Neutrophil (primary cell): ENCODE data around the gene PDE2A.

ENCODE experiments used
- H3K27ac ChIP-seq: fragments of 200-600 bp; sonication (generic); 2 replicates; pipeline ENCODE4 v1.5.1; 2016; ENCODE audit warnings: mild to moderate bottlenecking, moderate library complexity
- H3K27me3 ChIP-seq: fragments of 200-600 bp; sonication (generic); 2 replicates; pipeline ENCODE4 v1.6.0; 2016; ENCODE audit warnings: mild to moderate bottlenecking
- H3K36me3 ChIP-seq: fragments of 200-600 bp; sonication (generic); 2 replicates; pipeline ENCODE4 v1.5.1; 2017
- H3K4me1 ChIP-seq, 2 experiments: fragments of 200-600 bp in 1 of 2; sonication (generic) in 1 of 2; 1 replicate in 1 of 2; 2 replicates in 1 of 2; pipeline versions ENCODE4 v1.5.1 to v1.6.1; 2013 to 2016; ENCODE audit warnings: low read depth in 1 of 2, low read length in 1 of 2, mild to moderate bottlenecking in 1 of 2, moderate library complexity in 1 of 2; ENCODE audit not compliant: control insufficient read depth in 1 of 2, insufficient read depth in 1 of 2
- H3K4me3 ChIP-seq, 2 experiments: fragments of 200-600 bp in 1 of 2; sonication (generic) in 1 of 2; 1 replicate in 1 of 2; 2 replicates in 1 of 2; pipeline ENCODE4 v1.5.1; 2013 to 2016; ENCODE audit warnings: low read depth in 1 of 2, low read length in 1 of 2, mild to moderate bottlenecking in 1 of 2, moderate library complexity in 1 of 2
- H3K9me3 ChIP-seq: fragments of 200-600 bp; sonication (generic); 2 replicates; pipeline ENCODE4 v1.5.1; 2016
- CTCF ChIP-seq: fragments of 200-600 bp; sonication (generic); IDR thresholded peaks from 2 replicates; pipeline ENCODE4 v1.5.1; 2016; ENCODE audit warnings: antibody characterized with exemption

PDE2A gene

GRCh38 chr11:72543849-72544542, 130.2 kb downstream of the PDE2A start:
- H3K27ac ChIP-seq = no peak overlapping the region
- H3K4me3 ChIP-seq = no peak overlapping the region
- H3K27me3 ChIP-seq = peaks cover 40% of the 10 kb centered on the region
- no peak for TF ChIP-seq CTCF
- no peaks in the 10 kb centered on the region for H3K36me3 ChIP-seq
- H3K4me1 ChIP-seq = no peaks in the 10 kb centered on the region
- H3K9me3 ChIP-seq = no peaks in the 10 kb centered on the region

DNA sequence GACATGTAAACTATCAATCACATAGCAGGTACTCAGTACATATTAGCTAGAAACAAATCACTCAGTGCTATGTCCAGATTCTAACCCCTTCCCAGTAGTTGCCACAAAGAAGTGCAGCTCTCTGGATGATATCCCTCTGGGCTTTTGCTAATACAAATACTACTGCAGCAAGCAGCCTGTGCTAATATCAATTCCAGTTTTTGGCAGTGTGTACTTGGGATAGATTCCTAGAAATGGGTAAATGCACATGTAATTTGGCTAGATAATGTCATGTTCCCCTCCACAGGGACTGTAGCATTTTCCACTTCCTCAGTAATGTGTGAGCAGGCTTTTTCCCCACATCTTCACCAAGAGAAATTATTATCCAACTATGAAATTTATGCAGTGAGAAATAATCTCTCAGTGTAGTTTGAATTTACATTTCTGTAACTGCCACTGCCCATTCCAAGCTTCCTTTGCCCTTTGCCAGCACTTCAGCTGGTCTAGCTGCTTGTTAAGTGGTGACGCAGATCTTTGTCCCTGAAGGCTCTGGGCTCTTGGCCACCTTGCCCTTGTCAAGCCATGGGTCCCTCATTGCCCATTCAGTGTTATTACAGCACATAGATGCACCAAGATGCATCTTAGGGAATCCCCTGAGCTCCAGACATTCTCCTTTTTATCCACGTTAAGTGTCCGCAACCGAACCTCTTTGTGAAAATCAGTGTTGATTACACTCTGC, 132.8 kb downstream of the PDE2A start:
- Histone ChIP-seq H3K36me3 (no peaks in the 10 kb centered on the region), H3K27me3 (peaks cover 56% of the 10 kb centered on the region), H3K9me3 (no peaks in the 10 kb centered on the region), H3K4me3 (no peak overlapping the region), H3K4me1 (no peaks in the 10 kb centered on the region), H3K27ac (no peak overlapping the region)
- TF ChIP-seq CTCF = no peak

DNA sequence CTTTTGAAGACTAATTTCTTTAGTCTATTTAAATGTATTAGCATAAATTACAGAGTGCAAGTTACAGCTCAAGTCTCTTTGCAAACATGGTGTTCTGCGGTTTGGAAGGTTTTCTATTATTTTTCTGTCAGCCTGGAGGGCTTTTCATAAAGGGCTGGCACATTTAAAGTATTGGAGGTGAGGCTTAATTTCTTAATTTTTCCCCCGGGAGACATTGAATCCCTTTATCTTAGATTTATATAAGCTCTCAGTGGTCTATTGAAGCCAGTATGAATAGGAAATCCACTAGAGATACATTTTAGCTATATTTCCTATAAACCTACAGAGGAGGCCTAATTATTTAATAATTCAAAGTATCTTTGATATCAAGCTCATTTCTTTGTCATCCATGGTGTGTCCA, 137.2 kb downstream of the PDE2A start:
- H3K27me3 ChIP-seq = peaks cover 65% of the 10 kb centered on the region
- H3K27ac ChIP-seq = no peak overlapping the region
- no peak for TF ChIP-seq CTCF
- H3K36me3 ChIP-seq = no peaks in the 10 kb centered on the region
- no peak overlapping the region for H3K4me3 ChIP-seq
- H3K4me1 ChIP-seq = no peaks in the 10 kb centered on the region
- H3K9me3 ChIP-seq = no peaks in the 10 kb centered on the region

- Histone ChIP-seq H3K27ac (no peak overlapping the region), H3K9me3 (no peaks in the 10 kb centered on the region), H3K4me3 (no peak overlapping the region), H3K4me1 (no peaks in the 10 kb centered on the region), H3K27me3 (peaks cover 54% of the 10 kb centered on the region), H3K36me3 (no peaks in the 10 kb centered on the region)
- TF ChIP-seq CTCF = no peak
These were observed 139.1 kb downstream of the PDE2A start for GRCh38 chr11:72535194-72535547.

GRCh38 chr11:72534371-72535193, 139.6 kb downstream of the PDE2A start:
- no peak overlapping the region for H3K4me3 ChIP-seq
- H3K27me3 ChIP-seq = peaks cover 54% of the 10 kb centered on the region
- TF ChIP-seq CTCF = no peak

More at GRCh38 chr11:72534371-72535193, 139.6 kb downstream of the PDE2A start:
- H3K27ac ChIP-seq = no peak overlapping the region
- no peaks in the 10 kb centered on the region for H3K4me1 ChIP-seq
- H3K9me3 ChIP-seq = no peaks in the 10 kb centered on the region
- no peaks in the 10 kb centered on the region for H3K36me3 ChIP-seq
